Activated CD4-positive, alpha-beta T cell treated with anti-CD3 and anti-CD28 coated beads for 24 hours (primary cell): ENCODE data around the gene KYNU.
A peak's percentile ranks its signal among the peaks of the same experiment; 100 is the strongest.
"Not testable (repeated sequence)": the region's sequence is repeated elsewhere in the genome, so short reads cannot be mapped to it uniquely, and the experiment has no call there.

Experiments used
- DNase-seq, 2 donors: peaks; one replicate each; pipeline ENCODE4 v3.0.0-alpha.2; 2020; ENCODE audit warnings: low read depth in 2 of 2

Gene KYNU

DNA sequence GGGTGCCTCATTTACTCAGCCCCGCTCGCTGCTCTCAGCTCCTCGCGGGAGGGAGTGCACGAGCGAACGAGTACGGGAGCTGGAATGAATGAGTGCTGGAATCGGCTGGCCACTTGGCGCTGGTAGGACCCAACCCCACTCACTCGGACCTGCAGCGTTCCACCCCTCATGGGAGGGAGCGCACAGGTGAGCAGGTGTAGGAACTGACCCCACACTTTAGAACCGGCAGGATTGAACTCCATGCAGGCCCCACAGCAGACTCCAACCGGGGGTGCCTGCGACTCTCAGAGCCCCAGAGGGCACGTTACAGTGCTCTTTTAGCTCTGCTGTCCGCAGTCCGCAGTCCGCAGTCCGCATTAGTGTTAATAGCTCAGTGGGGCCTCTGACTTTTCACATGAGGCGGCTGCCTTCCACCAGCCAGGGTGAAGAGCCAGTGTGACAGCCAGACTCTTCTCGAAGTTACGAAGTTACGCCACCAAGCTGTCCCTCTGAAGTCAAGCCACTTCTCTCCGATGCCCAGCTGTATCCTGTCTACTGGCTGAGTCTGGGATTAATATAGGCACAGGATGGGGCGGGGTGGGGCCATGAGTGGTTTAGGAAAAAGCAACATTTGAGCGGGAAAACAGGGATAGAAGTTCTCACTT, 149.1 kb downstream of the KYNU start:
- no peak for DNase-seq

DNA sequence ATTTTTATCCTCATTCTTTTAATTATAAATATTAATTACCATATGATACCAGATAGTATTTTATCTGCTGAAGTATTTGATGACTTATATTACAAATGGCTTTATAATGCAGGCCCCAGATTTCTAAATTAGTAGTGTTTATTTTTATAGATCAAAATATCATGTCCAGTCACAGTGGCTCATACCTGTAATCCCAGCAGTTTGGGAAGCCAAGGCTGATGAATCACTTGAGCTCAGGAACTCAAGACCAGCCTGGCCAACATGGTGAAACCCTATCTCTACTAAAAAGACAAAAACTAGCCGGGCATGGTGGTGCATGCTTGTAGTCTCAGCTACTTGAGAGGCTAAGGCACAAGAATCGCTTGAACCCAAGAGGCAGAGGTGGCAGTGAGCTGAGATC, 151.7 kb downstream of the KYNU start:
- DNase-seq: no peak

DNA sequence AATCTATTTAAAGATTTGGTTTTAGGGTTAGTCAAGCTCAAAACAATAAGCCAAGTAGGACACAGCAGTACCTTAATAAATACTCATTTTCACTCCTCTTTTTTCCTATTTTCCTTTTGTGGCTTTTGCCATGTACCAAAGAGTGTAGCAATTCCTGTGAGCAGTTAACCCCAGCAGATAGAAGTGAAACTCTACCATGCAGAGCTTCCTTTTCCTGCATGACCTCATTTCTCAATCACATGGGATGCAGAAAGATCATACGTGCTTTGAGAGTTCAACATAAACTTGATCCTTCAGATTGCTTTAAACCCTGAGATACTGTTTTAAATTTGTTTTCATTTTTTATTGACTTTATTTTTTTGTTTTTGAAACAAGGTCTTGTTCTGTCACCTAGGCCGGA, 152.7 kb downstream of the KYNU start:
- no peak for DNase-seq

DNA sequence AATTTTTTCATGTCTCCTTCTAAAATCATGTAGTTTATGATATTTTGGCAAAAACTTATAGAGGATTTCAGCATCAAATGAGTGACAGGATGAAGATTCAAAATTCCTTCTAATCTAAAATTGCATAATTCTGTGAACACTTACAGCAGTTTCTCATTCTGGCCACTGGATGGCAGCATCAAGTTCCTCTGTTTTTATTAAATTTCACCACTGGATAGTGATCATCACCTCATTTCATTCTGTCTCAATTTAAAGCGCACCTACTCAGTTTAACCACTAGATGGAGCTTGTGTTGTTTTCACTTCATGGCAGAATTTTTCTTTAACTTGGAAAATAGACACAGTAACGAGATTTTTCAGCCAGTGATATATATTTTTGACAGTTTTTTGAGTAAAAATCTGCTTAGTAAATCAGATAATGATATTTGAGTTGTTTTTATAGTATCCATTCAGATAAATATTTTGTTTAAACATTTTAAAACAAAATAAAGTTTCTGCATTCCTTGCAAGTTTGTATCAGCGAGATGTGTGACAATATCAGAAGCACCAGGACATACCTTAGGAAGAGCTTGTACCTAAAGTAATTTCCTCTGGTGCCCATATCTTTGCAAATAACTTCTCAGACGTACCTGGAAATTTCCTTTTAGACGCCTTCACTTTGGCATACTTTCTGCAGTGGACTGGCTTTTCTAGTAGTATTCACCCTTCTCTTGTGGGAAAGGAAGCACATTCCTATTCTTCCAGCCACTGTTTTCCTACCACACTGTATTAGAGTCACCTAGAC, 157.0 kb downstream of the KYNU start:
- DNase-seq: peak; percentile 10 to 27

DNA sequence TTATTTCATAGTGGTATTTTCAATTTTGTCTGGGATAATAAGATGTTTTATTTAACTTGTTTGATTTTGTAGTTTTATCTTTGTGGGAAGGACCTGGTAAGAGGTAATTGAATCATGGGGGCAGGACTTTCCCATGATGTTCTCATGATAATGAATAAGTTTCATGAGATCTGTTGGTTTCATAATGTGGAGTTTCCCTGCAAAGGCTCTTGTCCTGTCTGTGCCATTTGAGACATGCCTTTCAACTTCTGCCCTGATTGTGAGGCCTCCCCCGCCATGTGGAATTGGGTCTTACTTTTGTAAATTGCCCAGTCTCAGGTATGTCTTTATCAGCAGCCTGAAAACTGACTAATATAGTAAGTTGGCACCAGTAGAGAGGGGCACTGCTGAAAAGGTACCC, 174.0 kb downstream of the KYNU start:
- no peak for DNase-seq

DNA sequence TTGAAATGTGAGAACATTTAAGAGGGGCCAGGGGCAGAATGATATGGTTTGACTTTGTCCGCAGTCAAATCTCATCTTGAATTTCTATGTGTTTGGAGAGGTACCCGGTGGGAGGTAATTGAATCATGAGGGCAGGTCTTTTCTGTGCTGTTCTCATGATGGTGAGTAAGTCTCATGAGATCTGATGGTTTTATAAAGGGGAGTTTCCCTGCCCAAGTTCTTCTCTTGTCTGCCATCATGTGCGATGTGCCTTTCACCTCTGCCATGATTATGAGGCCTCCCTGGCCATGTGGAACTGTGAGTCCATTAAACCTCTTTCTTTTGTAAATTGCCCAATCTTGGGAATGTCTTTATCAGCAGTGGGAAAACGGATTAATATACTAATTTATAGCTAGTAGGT, 176.0 kb downstream of the KYNU start:
- DNase-seq: not testable (repeated sequence)

DNA sequence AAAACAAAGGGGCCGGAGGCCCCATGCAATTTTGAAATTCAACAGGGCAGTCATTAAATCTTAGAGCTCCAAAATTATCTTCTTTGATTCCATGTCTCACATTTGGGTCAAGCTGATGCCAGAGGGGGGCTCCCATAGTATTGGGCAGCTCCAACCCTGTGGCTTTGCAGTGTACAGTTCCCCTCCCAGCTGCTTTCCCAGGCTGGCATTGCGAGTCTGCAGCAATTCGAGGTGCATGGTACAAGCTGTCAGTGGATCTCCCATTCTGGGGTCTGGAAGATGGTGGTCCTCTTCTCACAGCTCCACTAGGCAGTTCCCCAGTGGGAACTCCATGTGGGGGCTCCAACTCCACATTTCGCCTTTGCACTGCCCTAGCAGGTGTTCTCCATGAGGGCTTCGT, 179.1 kb downstream of the KYNU start:
- no peak for DNase-seq

DNA sequence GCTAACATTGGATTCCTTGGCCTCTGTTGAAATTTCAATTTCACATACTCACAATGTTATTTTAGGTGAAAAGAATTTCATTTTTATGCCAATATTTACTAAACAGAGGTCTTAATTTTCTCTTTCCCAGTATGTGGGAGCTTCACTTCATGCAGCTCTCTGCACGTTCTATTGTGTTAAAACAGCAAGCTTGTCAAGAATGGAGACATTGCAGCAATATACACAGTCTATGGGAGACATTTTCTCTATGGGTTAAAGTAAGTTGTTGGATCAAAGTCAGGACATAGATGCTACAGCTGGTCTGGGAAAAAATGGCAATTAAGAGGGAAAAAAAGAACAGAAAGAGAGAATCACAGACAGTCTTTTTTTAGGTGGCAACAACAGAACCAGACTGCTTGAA, 181.4 kb downstream of the KYNU start:
- no peak for DNase-seq

DNA sequence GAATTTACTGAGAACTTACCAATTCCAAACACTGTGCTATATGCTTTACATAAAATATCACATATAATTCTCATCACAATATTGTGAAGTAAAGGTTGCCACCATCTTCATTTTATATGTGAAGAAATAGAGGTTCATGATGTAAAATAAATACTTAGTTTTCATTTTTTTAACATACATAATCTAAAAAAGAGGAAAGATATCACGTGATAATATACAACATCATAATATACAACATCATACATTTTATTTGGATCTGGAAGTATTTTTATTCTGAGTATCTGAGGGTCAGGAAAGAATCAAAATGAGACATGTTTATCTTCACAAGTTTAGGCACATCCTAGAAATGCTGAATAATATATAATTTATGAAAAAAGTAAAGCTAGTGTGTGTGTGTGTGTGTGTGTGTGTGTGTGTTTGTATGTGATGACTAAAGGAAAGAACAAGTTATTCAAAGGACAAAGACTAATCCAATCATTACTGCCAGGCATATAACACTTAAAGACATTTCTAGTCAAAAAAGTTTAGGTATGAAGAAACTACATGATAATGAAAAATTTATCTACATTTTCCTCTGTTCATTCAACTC, 186.2 kb downstream of the KYNU start:
- DNase-seq: no peak

DNA sequence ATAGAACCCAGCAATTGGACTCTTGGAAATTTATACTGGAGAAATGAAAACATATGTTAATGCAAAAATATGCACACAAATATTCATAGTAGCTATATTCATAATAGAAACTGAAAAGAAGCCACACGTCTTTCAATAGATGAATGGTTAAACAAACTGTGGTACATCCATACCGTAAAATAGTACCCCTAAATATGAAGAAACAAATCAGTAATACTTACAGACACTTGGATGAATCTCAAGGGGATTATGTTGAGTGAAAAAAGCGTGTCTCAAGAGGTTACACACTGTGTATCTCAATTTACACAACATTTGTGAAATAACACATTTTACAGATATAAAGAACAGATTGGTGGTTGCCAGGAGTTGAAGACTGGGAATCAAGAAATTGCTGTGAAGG, 190.6 kb downstream of the KYNU start:
- no peak for DNase-seq

DNA sequence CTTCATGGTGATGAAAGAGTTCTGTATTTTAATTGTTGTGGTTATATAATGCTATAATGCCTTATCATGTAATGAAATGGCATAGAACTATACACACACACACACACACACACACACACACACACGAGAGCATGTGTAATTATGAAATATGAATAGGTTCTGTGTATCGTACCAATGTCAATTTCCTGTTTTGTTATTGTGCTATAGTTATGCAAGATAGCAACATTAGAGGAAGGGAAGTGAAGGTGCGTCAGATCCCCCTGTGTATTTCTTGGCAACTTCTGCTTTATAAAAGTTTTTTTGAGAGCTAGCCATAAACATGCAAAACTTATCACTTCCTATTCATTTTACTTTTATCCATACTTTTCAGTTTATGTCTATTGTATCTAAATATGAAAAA, 191.0 kb downstream of the KYNU start:
- DNase-seq: no peak

DNA sequence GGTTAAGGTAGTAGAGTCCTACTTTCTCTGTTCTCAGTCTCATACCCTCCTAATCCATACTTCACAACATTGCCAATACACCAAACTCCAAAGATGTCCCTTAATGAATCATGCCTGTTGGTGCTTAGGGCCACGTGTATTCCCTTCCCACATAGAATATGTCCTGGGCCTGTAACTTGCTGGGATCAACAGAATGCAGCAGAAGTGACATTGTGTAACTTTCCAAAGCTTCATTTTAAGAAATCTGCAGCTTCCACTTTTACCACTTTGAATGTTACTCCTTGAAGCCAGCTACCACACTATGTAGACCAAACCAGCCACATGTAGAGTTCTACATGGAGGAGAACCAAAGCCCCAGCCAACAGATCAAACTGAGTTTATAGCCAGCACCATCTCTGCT, 193.2 kb downstream of the KYNU start:
- DNase-seq: no peak

DNA sequence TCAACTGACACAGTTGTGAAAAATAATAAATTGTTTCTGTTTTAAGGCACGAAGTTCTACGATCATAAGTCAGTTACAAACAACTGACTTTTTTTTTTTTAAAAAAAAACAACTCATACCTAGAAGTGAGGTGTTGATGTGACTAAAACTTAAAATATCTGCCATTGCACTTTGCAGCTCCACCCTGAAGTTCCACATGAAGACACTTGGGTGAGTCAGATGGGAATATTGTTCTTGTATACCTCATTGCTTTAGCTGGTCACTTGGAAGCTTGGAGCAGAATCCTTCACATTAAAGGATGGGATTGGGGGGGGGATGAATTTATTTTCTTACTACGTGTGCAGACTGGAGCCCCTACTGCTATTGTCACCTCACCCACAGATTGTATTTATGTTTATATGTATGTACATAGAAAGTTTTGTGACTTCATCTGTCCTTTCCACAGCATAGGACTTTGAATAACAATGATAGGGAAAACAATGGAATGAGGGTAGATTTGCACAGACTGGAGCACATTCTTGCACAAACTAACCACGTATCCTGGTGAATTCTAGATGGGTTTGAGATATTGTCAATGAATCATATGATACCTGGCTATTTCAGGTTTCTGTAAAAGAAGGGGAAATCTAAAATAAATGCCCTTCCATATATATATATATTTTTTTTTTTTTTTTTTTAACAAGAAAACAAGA, 193.9 kb downstream of the KYNU start:
- no peak for DNase-seq

DNA sequence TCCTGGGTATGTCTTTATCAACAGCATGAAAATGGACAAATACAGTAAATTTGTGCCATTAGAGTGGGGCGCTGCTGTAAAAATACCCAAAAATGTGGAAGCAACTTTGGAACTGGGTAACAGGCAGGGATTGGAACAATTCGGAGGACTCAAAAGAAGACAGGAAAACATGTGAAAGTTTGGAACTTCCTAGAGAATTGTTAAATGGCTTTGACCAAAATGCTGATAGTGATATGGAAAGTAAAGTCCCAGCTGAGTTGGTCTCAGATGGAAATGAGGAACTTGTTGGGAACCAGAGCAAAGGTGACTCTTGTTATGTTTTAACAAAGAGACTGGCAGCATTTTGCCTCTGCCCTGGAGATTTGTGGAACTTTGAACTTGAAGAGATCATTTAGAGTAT, 197.4 kb downstream of the KYNU start:
- DNase-seq: not testable (repeated sequence)

DNA sequence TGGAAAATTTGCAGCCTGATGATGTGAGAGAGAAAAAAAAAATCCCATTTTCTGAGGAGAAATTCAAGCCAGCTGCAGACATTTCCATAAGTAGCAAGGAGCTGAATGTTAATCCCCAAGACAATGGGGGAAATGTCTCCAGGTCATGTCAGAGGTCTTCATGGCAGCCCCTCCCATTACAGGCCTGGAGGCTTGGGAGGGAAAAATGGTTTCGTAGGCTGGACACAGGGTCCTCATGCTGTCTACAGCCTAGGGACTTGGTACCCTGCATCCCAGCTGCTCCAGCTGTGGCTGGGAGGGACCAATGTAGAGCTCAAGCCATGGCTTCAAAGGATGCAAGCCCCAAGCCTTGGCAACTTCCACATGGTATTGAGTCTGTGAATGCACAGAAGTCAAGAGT, 198.2 kb downstream of the KYNU start:
- no peak for DNase-seq

DNA sequence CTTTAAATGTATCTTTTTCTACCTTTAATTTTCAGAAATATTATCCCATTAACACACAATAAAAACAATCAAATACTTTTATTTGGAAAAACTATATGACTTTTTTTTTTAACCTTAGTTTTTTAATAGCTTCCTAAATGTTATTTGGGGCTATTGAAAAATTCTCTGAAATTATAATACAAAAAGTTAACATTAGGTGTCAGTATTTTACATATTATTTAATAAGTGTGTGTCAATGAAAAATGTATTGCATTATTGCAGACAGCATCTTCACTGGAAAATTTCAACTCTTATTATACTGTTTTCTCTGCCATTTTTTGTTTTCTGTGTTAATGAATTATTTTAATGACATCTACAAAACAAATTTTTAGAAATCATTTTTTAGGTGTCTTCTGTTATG, 200.6 kb downstream of the KYNU start:
- DNase-seq: no peak

DNA sequence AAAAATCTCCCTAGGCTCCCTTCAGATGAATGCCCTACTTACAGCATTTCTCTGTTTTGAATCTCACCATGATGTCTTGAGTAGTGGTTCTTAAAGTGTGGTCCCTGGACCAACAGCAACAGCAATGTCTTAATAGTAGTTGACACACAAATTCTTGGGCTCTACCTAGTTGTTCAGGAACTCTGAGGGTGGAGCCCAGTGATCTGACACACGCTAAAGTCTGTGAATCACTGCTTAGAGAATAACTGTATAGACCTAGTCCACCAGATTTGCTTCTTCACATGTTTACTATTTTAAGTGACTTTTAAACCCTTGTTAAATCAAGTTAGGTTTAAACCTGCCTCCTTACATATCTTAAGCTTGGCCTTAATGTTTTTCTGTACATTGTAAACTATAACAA, 204.2 kb downstream of the KYNU start:
- no peak for DNase-seq

DNA sequence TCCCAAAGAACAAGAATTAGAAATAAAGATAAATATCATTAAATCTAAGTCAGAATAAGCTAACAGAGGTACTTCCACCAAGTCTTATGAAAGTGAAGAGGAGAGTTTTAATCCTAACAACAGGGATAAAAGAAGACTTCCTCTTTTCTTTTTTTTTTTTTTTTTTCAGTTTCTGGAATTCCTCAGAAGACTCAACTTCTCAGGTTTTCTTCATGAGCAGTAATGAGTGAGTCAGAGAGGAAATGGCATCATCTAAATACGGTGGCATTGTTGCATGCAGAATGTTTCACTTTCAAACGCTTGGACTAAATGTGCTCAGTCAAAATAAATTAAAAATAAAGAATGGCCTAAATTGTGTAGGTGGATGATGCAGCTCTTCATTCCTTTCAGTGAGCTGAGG, 206.2 kb downstream of the KYNU start:
- no peak for DNase-seq

DNA sequence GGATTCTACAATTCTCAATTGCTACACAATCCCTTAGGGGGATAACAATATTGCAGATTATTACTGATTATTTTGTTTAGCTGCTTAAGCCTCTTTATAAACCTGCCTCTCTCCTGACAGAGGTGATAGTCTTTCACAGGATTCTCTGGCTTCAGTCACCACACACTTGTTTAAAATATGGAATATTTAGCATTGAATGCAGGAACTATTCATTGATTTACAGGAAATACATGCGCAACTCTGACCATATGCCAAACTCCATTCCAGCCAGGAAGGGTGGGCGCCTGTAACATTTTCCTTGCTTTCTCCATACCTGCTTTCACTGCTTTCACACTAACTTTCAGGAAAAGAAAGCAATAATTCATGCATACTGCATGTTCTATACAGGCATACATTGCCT, 207.0 kb downstream of the KYNU start:
- no peak for DNase-seq

DNA sequence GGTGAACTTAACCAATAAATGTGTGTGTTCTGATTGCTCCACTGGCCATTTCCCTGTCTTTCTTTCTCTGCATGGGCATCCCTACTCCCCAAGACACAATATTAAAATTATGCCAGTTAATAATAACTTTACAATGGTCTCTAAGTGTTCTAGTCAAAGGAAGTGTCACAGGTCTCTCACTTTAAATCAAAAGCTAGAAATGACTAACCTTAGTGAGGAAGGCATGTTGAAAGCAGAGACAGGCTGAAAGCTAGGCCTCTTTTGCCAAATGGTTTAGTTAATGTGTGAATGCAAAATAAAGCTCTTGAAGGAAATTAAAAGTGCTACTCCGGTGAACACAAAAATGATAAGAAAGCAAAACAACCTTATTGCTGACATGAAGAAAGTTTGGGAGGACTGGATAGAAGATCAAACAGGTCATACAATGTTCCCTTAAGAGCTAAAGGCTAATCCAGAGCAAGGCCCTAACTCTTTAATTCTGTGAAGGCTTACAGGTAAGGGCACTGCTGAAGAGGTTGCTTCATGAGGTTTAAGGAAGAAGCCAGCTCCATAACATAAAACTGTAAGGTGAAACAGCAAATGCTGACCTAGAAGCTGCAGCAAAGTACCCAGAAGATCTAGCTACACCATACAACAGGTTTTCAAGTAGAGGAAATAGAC, 207.8 kb downstream of the KYNU start:
- no peak for DNase-seq

DNA sequence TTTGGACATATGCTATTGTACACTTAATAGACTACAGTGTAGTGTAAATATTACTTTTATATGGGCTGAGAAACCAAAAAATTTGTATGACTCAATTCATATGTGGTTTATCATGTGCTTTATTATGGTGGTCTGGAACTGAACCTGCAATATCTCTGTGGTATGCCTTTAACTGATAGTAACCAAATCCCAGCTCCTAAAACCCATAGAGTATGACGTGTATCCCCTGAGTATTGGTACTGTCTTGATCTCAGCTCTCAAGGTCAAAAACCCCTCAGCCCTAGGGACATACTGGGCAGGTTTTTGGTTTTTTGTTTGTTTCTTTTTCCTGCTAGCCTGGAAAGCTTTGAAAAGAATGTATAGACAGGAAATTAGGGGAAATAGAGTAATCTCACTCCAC, 209.6 kb downstream of the KYNU start:
- no peak for DNase-seq

DNA sequence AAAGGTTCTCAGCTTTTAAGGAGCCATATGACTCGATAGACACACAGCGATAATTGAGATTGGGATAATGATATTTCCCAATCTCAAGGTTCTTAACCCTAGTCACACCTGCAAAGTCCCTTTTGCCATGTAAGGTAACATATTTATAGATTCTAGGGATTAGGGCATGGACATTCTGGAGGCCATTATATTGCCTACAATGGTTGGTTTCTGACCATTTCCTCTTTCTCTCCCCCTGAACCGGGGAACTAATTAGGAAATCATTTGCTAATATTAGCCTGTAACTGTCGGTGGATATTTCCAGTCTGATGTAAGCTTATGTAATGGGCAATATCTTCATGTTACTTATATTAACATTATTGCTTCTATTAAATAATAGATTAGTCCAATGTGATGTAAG, 210.9 kb downstream of the KYNU start:
- DNase-seq: no peak
